SU-DHL-6 (cell line): ENCODE measurements around the gene EVL.
"Not testable (repeated sequence)": the region's sequence is repeated elsewhere in the genome, so short reads cannot be mapped to it uniquely, and the experiment has no call there.

Source experiments
- H2AFZ ChIP-seq: fragments of 200-600 bp; sonication (generic); 2 replicates; pipeline ENCODE4 v1.6.1; 2014; ENCODE audit warnings: low read depth, mild to moderate bottlenecking, moderate library complexity, mixed read lengths, antibody characterized with exemption, low read length; ENCODE audit not compliant: severe bottlenecking
- H3F3A ChIP-seq: fragments of 200-600 bp; shearing (Covaris generic); 2 replicates; pipeline ENCODE4 v1.6.0; 2016; ENCODE audit warnings: antibody characterized with exemption, mild to moderate bottlenecking; ENCODE audit not compliant: insufficient read depth
- H3K27ac ChIP-seq: fragments of 200-600 bp; sonication (generic); 2 replicates; pipeline ENCODE4 v1.5.1; 2016; ENCODE audit warnings: low read depth, mild to moderate bottlenecking, low read length, moderate library complexity, mixed read lengths
- H3K27me3 ChIP-seq: fragments of 200-600 bp; sonication (generic), shearing (Covaris generic); 2 replicates; pipeline ENCODE4 v1.6.0; 2014; ENCODE audit warnings: mild to moderate bottlenecking, low read length
- H3K36me3 ChIP-seq: fragments of 200-600 bp; sonication (generic); 2 replicates; pipeline ENCODE4 v1.6.1; 2014; ENCODE audit warnings: mild to moderate bottlenecking, low read length, mixed read lengths
- H3K4me2 ChIP-seq: fragments of 300-600, 200-600 bp; shearing (Covaris generic), sonication (generic); 2 replicates; pipeline ENCODE4 v1.6.0; 2014; ENCODE audit warnings: low read length, low read depth, mild to moderate bottlenecking; ENCODE audit not compliant: poor library complexity, severe bottlenecking
- H3K4me3 ChIP-seq: fragments of 200-600 bp; sonication (generic); 2 replicates; pipeline ENCODE4 v1.5.1; 2014; ENCODE audit warnings: antibody characterized with exemption, low read length, mild to moderate bottlenecking, mixed read lengths; ENCODE audit not compliant: insufficient read depth, poor library complexity, severe bottlenecking
- H3K79me2 ChIP-seq: fragments of 200-600 bp; sonication (generic); 2 replicates; pipeline ENCODE4 v1.6.1; 2014; ENCODE audit warnings: mild to moderate bottlenecking, low read length, moderate library complexity; ENCODE audit not compliant: insufficient read depth
- H3K9ac ChIP-seq: fragments of 200-600 bp; sonication (generic); 2 replicates; pipeline ENCODE4 v1.7.0; 2014; ENCODE audit warnings: mild to moderate bottlenecking, low read length
- H3K9me2 ChIP-seq: fragments of 200-600 bp; sonication (generic); replicated peaks from 2 replicates; pipeline ENCODE4 v1.6.1; 2014; ENCODE audit warnings: low read length; ENCODE audit not compliant: insufficient read depth
- H3K9me3 ChIP-seq: fragments of 200-600 bp; sonication (generic); 2 replicates; pipeline ENCODE4 v1.6.1; 2014; ENCODE audit warnings: low read length, mixed read lengths; ENCODE audit not compliant: insufficient read depth
- H4K20me1 ChIP-seq: fragments of 200-600 bp; sonication (generic); 2 replicates; pipeline ENCODE4 v1.6.1; 2014; ENCODE audit warnings: low read depth, mild to moderate bottlenecking, antibody characterized with exemption, low read length, moderate library complexity, mixed read lengths
- CTCF ChIP-seq: fragments of 200-600 bp; sonication (generic); IDR thresholded peaks from one replicate; pipeline ENCODE4 v1.5.1; 2017; ENCODE audit warnings: antibody characterized with exemption, mild to moderate bottlenecking, low read length, moderate library complexity; ENCODE audit not compliant: insufficient read depth, poor library complexity, severe bottlenecking
- EZH2phosphoT487 ChIP-seq: fragments of 200-600 bp; sonication (generic), shearing (Covaris generic); conservative IDR thresholded peaks from 2 replicates; pipeline ENCODE4 v1.6.1; 2018; ENCODE audit warnings: mild to moderate bottlenecking, antibody characterized with exemption, low read length, moderate library complexity, mixed read lengths

The EVL gene

GRCh38 chr14:100062590-100062989 lies 2.6 kb upstream of the EVL start:
- Histone ChIP-seq H3K27me3 (no peaks in the 10 kb centered on the region), H3K36me3 (no peaks in the 10 kb centered on the region), H3K9me3 (no peaks in the 10 kb centered on the region), H3K9me2 (no peaks in the 10 kb centered on the region), H3K4me2 (no peak overlapping the region), H4K20me1 (no peaks in the 10 kb centered on the region), H3K27ac (no peak overlapping the region), H3K79me2 (peaks cover 13% of the 10 kb centered on the region), H3F3A (peaks cover 37% of the 10 kb centered on the region), H3K4me3 (no peak overlapping the region), H3K9ac (no peak overlapping the region), H2AFZ (no peak overlapping the region)
- TF ChIP-seq CTCF (no peak), EZH2phosphoT487 (no peak)

- Histone ChIP-seq H3K27ac (no peak overlapping the region), H4K20me1 (no peaks in the 10 kb centered on the region), H3K79me2 (peaks cover 20% of the 10 kb centered on the region), H3K36me3 (no peaks in the 10 kb centered on the region), H3F3A (peaks cover 45% of the 10 kb centered on the region), H3K4me2 (no peak overlapping the region), H3K9ac (no peak overlapping the region), H3K9me3 (no peaks in the 10 kb centered on the region), H2AFZ (no peak overlapping the region), H3K9me2 (no peaks in the 10 kb centered on the region), H3K4me3 (no peak overlapping the region), H3K27me3 (no peaks in the 10 kb centered on the region)
- no peak for TF ChIP-seq EZH2phosphoT487
- TF ChIP-seq CTCF, result no peak
Observed at GRCh38 chr14:100063314-100063941, 1.8 kb upstream of the EVL start.

- Histone ChIP-seq H3K4me3 (peak overlapping the region; percentile 50), H3K27ac (peak overlapping the region; percentile 95), H3F3A (peaks cover 55% of the 10 kb centered on the region), H3K4me2 (peak overlapping the region; percentile 85), H3K9ac (peak overlapping the region; percentile 69), H3K79me2 (peaks cover 28% of the 10 kb centered on the region), H2AFZ (peak overlapping the region; percentile 53)
- not testable (repeated sequence) for H3K36me3 ChIP-seq, H3K9me2 ChIP-seq, H4K20me1 ChIP-seq, H3K9me3 ChIP-seq, H3K27me3 ChIP-seq
Observed at GRCh38 chr14:100064335-100065092, 708 bp upstream of the EVL start.

- peak overlapping the region; percentile 69 for H3K9ac ChIP-seq
- H3K4me3 ChIP-seq, result peak overlapping the region; percentile 50
- H3K27ac ChIP-seq, result peak overlapping the region; percentile 95
- no peaks in the 10 kb centered on the region for H3K27me3 ChIP-seq
- no peaks in the 10 kb centered on the region for H4K20me1 ChIP-seq
- H3K79me2 ChIP-seq, result peaks cover 42% of the 10 kb centered on the region
- TF ChIP-seq EZH2phosphoT487 (no peak), CTCF (no peak)
- H3K9me3 ChIP-seq, result no peaks in the 10 kb centered on the region
- no peaks in the 10 kb centered on the region for H3K36me3 ChIP-seq
- no peaks in the 10 kb centered on the region for H3K9me2 ChIP-seq
- H3F3A ChIP-seq, result peaks cover 68% of the 10 kb centered on the region
- H3K4me2 ChIP-seq, result peak overlapping the region; percentile 85
- H2AFZ ChIP-seq, result no peak overlapping the region
Observed at GRCh38 chr14:100065942-100066574, 836 bp downstream of the EVL start.
